GM21381 (cell line): ENCODE results near the gene RSPRY1.
"Not testable (repeated sequence)": the region's sequence is repeated elsewhere in the genome, so short reads cannot be mapped to it uniquely, and the experiment has no call there.

Source experiments
- ATAC-seq: cut with Tn5 transposase; IDR thresholded peaks from one replicate; pipeline ENCODE4 v1.9.1; 2021; ENCODE audit warnings: mild to moderate bottlenecking, moderate library complexity; ENCODE audit not compliant: unreplicated experiment

Gene RSPRY1

DNA sequence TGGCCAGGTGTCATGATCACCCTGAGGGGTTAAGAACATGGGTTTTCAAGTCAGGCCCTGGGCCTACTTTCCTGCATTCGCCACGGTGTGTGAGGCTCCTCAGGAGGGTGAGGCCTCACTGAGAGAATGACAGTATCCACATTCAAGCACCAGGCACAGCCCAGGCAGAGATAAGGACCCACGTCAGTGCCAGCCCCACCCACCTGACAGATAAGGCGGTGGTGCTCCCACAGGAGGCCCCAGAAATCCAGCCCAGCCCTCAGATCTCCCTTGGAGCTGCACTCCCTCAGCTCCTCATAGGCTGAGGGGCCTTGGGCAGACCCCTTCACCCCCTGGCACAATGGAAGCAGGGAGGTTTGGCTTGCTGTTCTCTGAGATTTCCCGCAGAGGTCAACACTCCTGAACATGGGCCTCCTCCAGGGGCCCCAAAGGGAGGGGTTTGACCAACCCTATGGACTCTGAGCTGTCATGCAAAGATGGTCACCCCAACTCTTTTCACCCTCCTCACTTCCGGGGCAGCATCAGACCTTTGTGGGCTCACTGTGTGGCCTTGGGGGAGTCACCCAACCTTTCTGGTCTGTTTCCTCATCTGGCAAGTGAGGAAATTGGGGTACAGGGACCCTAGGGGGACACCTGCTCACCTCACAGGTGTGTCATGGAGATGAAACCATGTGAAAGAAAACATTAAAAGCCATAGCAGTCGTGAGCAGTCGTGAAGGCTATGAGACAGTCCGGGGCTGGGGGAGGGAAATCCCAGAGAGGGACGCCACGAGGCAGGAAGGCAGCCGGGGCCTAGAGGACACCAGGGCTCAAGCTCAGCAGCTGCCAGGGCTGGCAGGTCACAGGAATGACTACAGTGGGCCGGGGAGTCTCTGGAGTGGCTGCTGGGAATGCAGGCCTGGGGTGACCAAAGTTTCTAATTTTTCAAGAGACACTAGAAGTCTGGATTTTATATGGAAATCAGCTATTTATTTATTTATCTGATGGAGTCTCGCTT, 83.0 kb downstream of the RSPRY1 start:
- no peak for ATAC-seq

DNA sequence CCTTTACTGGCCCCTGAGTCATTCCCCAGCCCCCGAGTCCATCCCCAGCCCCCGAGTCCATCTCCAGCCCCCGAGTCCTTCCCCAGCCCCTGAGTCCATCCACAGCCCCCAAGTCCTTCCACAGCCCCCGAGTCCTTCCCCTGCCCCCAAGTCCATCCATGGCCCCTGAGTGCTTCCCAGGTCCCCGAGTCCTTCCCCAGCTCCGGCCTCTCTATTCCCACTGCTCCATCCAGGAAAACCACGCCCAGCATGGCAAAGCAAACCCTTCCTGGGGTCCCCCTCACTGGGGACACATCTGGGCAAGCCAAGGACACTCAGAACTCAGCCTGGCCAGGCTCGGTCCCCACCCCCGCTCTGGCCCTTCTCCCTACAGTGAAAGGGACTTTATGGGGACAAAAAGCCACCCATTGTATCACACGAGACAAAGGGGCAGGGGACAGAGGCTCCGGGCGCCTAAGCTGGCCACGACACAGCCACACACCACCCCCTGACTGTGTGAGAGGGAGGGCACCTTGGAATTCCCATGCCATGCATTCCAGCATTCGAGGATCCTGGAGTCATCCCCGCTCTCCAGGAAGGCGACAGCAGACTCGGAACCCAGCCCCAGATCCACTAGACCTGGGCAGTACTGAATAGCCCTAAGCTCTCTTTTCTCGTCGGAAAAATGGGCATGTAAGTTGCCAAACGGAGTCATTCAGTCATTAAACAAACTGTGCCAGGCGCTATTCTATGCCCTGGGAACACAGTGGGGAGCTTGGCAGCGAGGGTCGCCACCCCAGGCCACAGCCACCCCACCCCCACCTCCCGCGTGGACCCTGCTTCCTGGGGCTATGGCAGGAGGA, 84.3 kb downstream of the RSPRY1 start:
- no peak for ATAC-seq

GRCh38 chr16:57271063-57271345, 84.9 kb downstream of the RSPRY1 start:
- ATAC-seq, result no peak

DNA sequence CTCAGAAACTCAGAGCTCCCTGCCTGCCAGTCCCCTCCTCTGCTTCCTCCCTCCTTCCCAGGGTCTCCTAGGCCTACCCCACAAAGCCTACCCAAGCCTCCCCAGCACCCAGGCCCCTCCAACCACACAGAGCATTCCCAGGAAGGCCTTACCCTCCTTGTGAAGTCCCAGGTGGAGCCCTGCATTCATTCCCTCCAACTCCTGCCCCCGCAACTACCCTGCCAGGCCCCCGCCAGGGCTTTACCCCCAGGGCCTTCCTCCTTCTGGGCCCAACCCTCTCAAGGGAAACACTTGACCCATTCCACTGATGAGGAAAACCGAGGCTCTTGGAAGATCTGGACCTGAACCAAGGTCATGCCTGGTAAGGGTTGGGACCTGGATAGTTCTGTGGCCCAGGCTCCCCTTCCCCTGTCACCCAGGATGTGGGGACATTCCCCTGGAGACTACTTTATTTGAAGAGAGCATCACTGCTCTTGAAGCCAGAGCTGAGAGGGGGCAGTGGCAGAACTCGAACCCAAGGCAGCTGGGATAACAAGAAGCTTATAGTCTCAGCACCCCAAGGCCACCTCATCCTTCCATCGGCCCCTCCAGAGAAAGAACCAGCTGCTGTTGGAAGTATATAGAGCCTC, 85.9 kb downstream of the RSPRY1 start:
- no peak for ATAC-seq

GRCh38 chr16:57273359-57273758, 87.2 kb downstream of the RSPRY1 start:
- no peak for ATAC-seq

GRCh38 chr16:57273826-57274225, 87.7 kb downstream of the RSPRY1 start:
- no peak for ATAC-seq

DNA sequence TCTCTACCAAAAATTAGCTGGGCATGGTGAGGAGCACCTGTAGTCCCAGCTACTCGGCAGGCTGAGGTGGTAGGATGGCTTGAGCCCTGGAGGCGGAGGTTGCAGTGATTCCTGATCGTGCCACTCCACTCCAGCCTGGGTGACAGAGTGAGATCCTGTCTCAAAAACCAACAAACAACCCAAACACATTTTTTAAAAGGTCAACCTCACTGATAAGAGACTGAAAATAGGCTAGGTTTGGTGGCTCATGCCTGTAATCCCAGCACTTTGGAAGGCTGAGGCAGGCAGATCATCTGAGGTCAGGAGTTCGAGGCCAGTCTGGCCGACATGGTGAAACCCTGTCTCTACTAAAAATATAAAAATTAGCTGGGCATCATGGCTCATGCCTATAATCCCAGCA, 89.8 kb downstream of the RSPRY1 start:
- ATAC-seq, result not testable (repeated sequence)

- ATAC-seq, result no peak
Observed at GRCh38 chr16:57276596-57276995, 90.5 kb downstream of the RSPRY1 start.

DNA sequence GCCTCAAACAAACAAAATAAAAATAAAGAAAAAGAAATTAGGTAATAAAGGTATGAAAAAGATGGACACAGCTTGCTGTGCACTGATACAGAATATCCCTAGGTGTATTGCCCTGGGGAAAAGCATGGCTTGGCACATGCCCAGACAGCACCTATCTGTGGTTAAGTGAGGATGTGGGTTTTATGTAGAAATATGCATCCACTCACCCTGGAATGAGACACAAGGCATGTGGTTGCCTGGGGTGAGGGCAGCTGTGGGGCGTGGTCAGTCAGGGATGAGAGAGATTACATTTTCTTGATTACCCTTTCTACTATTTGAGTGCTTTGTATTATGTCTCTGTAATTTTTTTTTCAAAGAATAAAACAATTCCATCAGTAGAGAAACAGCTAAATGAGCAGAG, 91.5 kb downstream of the RSPRY1 start:
- ATAC-seq, result no peak

GRCh38 chr16:57278494-57278893, 92.4 kb downstream of the RSPRY1 start:
- no peak for ATAC-seq

DNA sequence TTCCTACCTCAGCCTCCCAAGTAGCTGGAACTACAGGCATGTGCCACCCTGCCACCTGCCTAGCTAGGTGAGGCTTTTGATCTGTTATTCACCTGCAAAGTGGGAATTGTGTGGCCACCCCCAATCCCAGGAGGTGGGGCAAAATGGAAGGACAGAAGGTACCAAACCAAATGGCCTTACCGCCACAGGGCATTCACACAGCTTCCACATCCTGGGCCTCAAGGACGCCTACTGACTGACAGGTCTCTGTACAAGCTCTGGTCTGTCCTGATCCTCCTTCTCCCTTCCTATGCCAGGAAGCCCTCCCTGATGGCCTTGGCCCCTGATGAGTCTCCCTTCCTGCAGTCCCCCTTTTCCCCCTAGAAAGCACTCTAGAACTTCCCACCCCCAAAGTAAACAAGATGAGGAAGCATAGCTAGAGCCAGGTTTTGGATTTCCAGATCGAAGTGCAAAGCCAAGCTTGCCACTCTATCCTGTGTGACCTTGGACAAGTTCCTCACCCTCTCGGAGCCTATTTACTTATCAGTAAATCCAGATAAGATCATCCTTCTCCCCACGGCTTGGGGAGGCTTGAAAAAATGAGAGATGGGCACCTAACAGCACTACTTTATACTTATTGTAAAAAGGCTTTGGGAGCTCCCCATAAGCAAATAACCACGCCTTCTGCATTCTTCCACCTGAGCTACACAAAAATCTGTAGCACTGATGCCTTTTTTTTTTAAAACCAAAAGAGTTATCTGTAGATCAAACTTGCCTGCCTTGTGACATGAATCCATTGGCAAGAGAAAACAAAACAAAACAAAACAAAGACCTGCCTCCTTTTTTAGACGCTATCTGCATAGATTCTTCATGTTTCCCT, 93.9 kb downstream of the RSPRY1 start:
- no peak for ATAC-seq

- ATAC-seq, result no peak
Observed at GRCh38 chr16:57281791-57282190, 95.7 kb downstream of the RSPRY1 start.

DNA sequence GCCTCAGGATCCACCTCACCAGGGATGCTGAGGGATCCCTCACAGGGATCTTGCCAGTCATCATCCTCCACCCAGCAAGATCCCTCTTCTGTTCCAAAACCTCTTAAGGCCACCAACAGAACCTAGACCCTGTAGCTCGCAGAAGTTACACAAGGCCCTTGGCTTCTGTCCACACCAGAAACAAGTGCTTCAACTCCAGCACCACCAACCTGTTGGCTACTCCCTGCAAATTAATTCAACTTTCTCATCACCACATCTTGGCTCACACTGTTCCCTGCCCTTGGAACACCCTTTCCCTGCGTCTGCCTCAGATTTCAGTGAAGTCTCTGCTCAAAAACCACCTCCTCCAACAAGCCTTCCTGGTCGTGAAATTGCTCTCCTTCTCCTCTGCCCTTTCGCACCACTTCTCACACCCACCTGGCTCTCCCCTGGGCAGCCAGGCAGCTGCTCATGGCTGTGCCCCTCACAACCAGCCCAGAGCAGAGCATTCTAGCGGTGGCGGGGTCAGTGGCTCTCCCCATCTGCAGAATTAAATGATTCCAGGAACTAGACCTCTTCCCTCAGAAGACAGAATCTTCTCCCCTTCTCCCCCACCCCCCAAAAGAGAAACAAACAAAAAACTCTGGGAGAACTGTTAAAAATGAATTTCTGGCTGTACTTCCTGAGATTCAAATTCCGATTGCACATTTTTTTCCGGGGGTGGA, 96.5 kb downstream of the RSPRY1 start:
- ATAC-seq, result no peak

DNA sequence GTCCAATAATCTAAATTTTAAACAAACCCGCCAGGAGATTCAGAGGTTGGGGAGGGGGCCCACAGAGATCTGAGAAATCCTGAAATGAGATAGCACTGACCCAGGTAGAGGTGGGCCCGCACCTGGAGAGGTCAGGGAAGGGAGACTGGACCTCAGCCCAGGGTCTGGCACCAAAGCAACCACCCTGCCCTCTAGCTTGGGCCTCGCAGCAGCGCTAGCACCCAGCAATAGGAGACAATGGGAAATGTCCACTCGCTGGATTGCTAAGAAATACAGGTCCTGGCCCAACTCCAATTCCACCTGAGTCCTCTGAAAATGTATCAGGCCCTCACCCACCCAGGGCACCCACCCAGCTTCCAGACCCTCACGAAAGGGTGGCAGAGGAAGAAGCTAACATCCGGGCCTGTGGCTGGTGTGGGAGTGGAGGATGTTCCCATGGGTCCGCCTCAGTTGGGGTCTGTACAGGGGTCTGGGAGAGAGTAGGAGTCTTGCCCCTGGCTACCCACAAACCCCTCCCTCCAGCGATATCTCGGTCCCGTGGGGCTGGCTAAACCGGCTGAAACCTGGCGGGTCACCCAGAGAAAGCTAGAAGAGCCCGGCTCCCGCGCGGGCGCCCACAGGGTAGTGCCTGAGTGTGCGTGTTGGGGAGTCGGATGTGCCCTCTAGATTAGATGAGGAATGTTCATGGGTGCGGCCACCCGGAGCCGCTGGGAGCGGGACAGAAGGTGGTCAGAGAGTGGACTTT, 97.3 kb downstream of the RSPRY1 start:
- ATAC-seq, result no peak

- ATAC-seq, result no peak
Observed at GRCh38 chr16:57283959-57284208, 97.8 kb downstream of the RSPRY1 start.

- no peak for ATAC-seq
Observed at GRCh38 chr16:57284209-57284951, 98.3 kb downstream of the RSPRY1 start, which contains the start of gene PLLP. Gene PLLP (minus strand): TSS chr16:57284672. CDS start chr16:57284540, 132 bp downstream.

DNA sequence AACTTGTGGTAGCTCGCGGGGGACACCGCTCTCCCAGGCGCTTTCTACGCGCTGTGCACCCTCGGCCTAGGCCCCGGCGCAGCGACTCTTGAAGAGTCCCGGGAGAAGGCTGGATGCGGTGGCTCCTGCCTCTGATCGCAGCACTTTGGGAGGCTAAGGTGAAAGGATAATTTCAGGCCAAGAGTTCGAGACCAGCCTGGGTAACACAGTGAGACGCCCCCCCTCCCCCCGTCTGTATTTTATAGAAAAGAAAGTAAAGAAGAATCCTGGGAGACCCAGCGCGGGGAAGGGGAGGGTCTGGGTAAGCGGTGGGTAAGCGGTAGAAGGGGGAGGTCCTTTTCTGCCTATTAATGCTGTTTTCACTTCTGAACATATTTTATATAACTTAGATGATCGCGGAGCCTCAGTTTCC, 98.8 kb downstream of the RSPRY1 start:
- ATAC-seq, result no peak

DNA sequence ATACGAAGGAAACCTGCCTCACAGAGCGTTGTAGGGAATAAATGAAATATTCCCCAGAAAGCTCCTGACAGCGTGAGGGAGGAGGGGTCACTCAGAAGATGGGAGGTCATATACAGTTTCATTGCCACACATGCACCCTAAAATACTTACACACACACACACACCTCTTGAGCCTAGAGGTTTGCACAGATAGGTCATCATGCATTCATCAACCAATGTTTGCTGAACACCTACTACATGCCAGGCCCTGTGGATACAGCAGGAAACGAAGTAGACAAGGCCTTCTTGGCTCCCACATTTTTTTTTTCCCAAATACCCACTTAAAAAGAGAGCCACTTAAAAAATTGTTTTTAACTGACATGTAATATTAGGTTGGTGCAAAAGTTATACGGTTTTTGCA, 99.2 kb downstream of the RSPRY1 start:
- no peak for ATAC-seq
